Measurements from ENCODE around the gene CCR6. TPM values are rescaled to one million over a fixed set of nuclear protein-coding genes. Genes with fewer than 3 reads are reported as not detected.
"Not testable (repeated sequence)": the region's sequence is repeated elsewhere in the genome, so short reads cannot be mapped to it uniquely, and the experiment has no call there.

Gene CCR6
- total RNA-seq, 4 donors from 2014 or later, result 0.98 to 2.4 (median 1.2) TPM

GRCh38 chr6:167087857-167088354, 35.0 kb upstream of the CCR6 start:
- no peak for TF ChIP-seq CTCF (IDR thresholded peaks at IDR 0.05)
- no peak for TF ChIP-seq EP300 (IDR thresholded peaks at IDR 0.05)
- TF ChIP-seq POLR2AphosphoS5 (IDR thresholded peaks at IDR 0.05), result no peak
- TF ChIP-seq POLR2A (IDR thresholded peaks at IDR 0.05), result no peak
- WGBS, result 96% methylated on average over 3 of the region's 3 CpGs
- Histone ChIP-seq H3K4me3 (no peak overlapping the region), H3K36me3 (no peaks in the 10 kb centered on the region), H3K9me3 (no peaks in the 10 kb centered on the region), H3K27ac (no peak overlapping the region), H3K4me1 (peaks cover 4% of the 10 kb centered on the region), H3K27me3 (no peaks in the 10 kb centered on the region)
- DNase-seq (ENCODE audit: low spot score in 2 of 2), result no peak

DNA sequence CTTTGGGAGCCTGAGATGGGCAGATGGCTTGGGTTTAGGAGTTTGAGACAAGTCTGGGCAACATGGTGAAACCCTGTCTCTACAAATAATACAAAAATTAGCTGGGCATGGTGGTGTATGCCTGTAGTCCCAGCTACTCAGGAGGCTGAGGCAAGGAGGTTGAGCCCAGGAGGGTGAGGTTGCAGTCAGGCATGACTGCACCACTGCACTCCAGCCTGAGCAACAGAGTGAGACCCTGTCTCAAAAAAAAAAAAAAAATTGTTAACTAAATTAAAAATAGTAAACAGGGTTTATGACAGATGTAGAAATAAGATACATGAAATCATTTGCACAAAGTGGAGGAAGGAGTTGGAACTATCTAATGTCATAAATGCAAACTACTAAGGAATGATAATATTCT, 34.2 kb upstream of the CCR6 start:
- DNase-seq (ENCODE audit: low spot score in 2 of 2), result peak in 1 of 2 donors; percentile 9
- not testable (repeated sequence) for H3K27me3 ChIP-seq, H3K27ac ChIP-seq, H3K36me3 ChIP-seq, H3K4me3 ChIP-seq, H3K4me1 ChIP-seq, H3K9me3 ChIP-seq

- Histone ChIP-seq H3K27ac (no peak overlapping the region), H3K27me3 (no peaks in the 10 kb centered on the region), H3K9me3 (no peaks in the 10 kb centered on the region), H3K4me1 (peaks cover 9% of the 10 kb centered on the region), H3K36me3 (no peaks in the 10 kb centered on the region), H3K4me3 (no peak overlapping the region)
- 84% methylated on average over 11 of the region's 11 CpGs for WGBS
- no peak for DNase-seq (ENCODE audit: low spot score in 2 of 2)
- no peak for TF ChIP-seq CTCF (IDR thresholded peaks at IDR 0.05)
- TF ChIP-seq POLR2AphosphoS5 (IDR thresholded peaks at IDR 0.05), result no peak
- no peak for TF ChIP-seq EP300 (IDR thresholded peaks at IDR 0.05)
- TF ChIP-seq POLR2A (IDR thresholded peaks at IDR 0.05), result no peak
Measured at GRCh38 chr6:167089243-167090142, 33.4 kb upstream of the CCR6 start.

DNA sequence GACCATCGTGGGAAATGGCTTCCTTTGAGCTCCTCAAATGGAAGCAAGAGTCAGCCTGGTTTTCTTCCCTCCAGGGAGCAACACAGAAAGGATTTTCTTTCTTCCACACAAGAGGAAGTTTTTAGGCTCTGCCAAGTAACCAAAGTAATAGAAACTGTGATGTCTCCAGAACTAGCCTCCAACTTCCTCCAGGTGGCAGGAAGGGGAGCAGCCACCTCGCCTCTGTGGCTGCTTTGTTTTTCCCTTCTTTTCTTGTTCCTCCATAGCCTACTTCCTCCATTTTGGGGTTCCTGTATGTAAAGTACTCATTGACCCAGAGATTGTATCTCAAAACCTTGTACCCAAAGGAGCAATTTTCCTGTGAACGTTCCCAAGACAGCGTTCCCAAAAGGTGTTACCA, 32.7 kb upstream of the CCR6 start:
- no peak for DNase-seq (ENCODE audit: low spot score in 2 of 2)
- Histone ChIP-seq H3K27me3 (no peaks in the 10 kb centered on the region), H3K4me3 (no peak overlapping the region), H3K9me3 (no peaks in the 10 kb centered on the region), H3K4me1 (peaks cover 9% of the 10 kb centered on the region), H3K36me3 (no peaks in the 10 kb centered on the region), H3K27ac (no peak overlapping the region)
- WGBS, result 83% methylated on average over 4 of the region's 4 CpGs
- TF ChIP-seq POLR2AphosphoS5 (IDR thresholded peaks at IDR 0.05), result no peak
- no peak for TF ChIP-seq POLR2A (IDR thresholded peaks at IDR 0.05)
- no peak for TF ChIP-seq EP300 (IDR thresholded peaks at IDR 0.05)
- no peak for TF ChIP-seq CTCF (IDR thresholded peaks at IDR 0.05)

DNA sequence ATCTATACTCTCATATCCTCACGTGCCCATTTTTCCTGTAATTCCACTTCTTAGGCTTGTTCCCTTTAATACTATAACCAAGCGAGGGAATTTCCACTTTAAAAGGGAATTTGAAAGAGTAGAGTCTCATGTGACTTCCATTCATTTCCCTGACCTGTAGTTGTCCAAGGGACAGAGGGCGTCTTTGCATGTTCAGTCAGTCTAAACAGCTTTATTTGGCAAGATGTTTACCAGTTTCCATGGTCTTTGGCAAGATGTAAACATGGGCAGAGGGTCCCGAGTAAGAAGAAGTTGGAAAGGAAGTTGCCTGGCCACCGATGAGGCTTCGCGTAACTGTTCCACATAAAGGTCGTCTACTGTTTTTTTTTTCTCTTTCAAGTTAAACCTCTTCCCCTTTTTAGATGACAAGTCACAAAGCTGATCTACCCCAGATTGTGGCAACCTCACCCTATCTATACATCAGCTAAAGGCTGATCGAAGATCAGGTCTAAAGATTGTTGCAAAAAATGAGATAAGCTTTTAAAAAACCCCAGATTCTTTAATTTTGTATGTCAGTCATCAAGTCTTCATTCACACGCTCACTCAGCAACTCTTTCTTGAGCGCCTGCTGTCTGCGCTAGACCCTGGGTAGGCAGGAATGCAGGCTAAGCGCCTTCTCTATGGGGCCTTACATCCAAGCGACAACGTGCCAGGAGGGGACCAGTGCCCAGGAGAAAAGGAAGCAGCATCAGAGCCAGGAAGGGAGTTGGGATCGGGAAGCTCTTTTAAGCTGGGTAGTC, 31.7 kb upstream of the CCR6 start:
- no peak for DNase-seq (ENCODE audit: low spot score in 2 of 2)
- no peaks in the 10 kb centered on the region for H3K27me3 ChIP-seq
- TF ChIP-seq EP300 (IDR thresholded peaks at IDR 0.05) (no peak), POLR2AphosphoS5 (IDR thresholded peaks at IDR 0.05) (no peak)
- peaks cover 9% of the 10 kb centered on the region for H3K4me1 ChIP-seq
- H3K27ac ChIP-seq, result no peak overlapping the region
- no peaks in the 10 kb centered on the region for H3K36me3 ChIP-seq
- H3K4me3 ChIP-seq, result no peak overlapping the region
- H3K9me3 ChIP-seq, result no peaks in the 10 kb centered on the region
- 76% methylated on average over 16 of the region's 16 CpGs for WGBS

- H3K4me3 ChIP-seq, result no peak overlapping the region
- 71% methylated on average over 7 of the region's 7 CpGs for WGBS
- no peak for DNase-seq (ENCODE audit: low spot score in 2 of 2)
- peaks cover 9% of the 10 kb centered on the region for H3K4me1 ChIP-seq
- no peak for TF ChIP-seq EP300 (IDR thresholded peaks at IDR 0.05)
- no peak for TF ChIP-seq CTCF (IDR thresholded peaks at IDR 0.05)
- no peak for TF ChIP-seq POLR2A (IDR thresholded peaks at IDR 0.05)
- TF ChIP-seq POLR2AphosphoS5 (IDR thresholded peaks at IDR 0.05), result no peak
- no peak overlapping the region for H3K27ac ChIP-seq
- H3K27me3 ChIP-seq, result no peaks in the 10 kb centered on the region
- H3K9me3 ChIP-seq, result no peaks in the 10 kb centered on the region
- no peaks in the 10 kb centered on the region for H3K36me3 ChIP-seq
Measured at GRCh38 chr6:167091805-167092107, 31.1 kb upstream of the CCR6 start.
